CD4-positive, alpha-beta T cell treated with Interleukin-6 for 4 hours (primary cell): Measurements from ENCODE around the gene SLC24A4.

Experiments
- DNase-seq: peaks from one replicate; pipeline ENCODE4 v3.0.0-alpha.2; 2020; ENCODE audit warnings: mixed read lengths

The SLC24A4 gene

GRCh38 chr14:92440345-92441003 is 117.5 kb downstream of the SLC24A4 start:
- DNase-seq = no peak

DNA sequence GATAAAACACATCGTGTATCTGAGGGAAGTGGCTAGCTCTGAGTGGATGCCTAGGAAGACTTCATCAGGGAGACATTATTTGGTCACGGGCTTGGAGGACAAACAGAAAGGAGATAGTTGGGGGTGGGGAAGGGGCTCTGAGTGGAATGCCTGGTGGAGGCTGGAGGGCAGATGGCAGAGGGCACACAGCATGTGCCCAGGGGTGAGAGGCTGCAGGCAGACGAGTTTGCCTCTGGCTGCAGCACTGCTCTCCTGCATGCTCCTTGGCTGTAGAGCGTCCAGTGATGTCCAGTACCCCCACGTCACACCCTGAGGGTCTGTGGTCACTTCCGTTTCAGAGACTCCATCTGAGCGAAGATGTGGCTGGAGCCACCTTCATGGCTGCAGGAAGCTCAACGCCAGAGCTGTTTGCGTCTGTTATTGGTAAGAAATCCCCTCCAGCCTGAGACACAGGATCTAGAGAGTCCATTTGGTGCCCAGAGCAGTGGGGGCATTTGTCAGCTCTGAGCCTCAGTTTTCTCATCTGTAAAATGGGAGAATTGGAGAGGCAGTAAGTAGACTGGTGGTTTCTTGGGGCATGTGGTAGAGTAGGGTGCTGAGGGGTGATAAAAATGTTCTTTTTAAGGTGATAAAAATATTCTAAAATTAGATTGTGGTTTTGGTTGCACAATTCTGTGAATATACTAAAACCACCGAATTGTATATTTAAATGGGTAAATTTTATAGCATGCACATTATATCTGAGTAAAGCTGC is 119.0 kb downstream of the SLC24A4 start:
- no peak for DNase-seq

DNA sequence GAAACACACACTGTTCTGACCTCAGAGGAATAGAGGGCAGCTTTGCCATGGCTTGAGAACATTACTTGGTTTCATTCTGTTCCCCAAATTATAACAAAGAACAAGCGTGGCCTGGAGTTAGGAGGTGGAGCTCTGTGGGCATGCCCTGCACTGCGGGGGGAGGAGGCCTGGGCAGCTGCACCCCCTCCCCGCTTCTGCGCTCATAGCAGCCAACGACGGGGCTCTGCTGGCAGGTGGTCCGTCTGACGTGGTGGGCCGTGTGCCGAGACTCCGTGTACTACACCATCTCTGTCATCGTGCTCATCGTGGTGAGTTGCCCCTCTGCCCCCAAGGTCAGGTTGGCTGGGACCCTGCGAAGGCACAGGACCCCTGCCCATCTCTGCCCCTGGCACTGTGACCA is 120.2 kb downstream of the SLC24A4 start:
- no peak for DNase-seq

GRCh38 chr14:92443741-92444140 is 120.8 kb downstream of the SLC24A4 start:
- DNase-seq = no peak

DNA sequence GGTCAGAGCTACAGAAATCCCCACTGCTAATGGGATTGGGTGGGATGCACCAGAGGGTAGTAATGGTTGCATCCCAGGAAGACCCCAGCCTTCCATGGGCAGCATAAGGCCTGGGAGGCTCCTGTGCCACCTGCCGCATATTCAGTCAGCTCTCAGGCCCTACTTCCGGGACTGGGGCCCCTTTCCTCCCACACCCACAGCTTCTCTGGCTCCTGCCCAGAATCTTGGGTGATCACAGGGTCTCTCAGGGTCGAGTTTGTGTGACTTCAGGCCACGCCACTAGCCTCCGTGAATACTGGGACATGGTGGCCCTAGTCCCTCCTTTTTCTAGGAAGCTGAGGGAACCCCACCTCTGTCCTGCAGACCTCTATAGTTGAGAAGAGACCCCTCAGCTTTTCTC is 123.8 kb downstream of the SLC24A4 start:
- no peak for DNase-seq

DNA sequence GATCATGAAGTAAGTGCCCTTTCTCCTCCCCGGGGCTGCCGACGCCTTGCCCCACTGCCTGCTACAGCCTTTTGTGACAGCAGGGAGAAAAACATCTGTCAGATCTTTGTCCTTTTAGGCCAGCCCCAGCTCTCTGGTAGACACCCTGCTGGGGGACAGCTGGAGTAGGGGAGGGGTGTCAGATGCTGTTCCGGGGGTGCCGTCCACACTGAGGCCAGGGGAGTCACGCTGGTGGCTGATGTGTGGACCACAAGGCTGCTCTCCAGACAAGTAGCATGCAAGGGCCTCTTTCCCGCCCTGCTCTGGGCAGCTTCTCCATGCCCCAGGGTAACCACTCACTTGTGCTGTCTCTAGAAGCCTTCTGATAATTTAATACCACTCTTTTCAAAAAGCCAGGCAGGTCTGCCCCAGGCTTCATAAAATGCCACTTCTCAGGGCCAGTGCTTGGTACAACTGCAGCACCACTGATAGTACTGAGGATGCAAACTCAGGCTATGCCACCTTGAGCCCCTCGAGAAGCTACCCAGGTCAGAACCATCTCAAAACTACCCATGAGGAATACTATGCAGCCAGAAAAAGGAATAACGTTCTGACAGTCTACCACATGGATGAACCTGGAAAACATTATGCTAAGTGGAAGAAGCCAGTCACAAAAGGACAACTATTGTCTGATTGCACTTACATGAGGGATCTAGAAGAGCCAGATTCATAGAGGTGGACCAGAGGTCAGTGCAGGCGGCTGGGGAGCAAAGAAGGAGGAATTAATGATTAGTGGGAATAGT is 124.6 kb downstream of the SLC24A4 start:
- DNase-seq = no peak

- DNase-seq = no peak
These were observed 125.8 kb downstream of the SLC24A4 start for GRCh38 chr14:92448786-92449185.

DNA sequence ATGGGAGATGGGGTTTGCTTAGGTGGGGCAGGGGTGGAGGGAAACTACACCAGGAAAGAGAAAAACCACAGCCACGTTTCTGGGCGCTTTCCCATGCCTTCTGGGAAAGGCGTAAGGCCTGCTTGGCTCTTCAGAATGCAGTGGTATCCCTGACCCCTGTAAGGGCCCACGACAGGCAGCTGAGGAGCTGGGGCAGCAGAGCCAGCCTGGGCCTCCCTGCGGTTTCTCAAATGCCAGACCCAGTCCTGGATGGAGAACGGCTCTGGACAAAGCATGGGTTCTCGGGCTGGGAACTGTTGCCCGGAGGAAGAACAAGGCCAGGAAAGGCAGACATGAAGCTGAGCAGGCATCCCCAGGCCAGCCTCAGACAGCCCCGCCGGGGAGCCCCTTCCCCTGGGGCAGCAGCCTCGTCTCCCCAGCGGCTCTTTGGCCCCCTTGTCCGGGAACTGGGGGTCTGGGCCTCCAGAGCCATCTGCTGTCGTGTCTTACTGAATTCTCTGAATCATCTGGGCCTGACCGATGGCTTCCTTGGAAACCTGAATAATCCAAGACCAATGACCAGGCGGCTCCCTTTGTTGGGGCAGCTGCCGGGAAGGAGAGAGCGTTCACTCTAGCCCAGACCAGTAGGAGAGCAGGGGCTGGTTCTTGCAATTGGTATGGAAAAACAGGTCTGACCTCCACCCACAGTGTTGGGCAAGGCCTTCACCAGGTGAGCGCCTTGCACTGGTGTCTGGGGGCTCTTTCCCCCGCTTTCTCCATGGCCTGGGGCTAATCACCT is 126.6 kb downstream of the SLC24A4 start:
- no peak for DNase-seq

- no peak for DNase-seq
These were observed 127.5 kb downstream of the SLC24A4 start for GRCh38 chr14:92450351-92451070.

DNA sequence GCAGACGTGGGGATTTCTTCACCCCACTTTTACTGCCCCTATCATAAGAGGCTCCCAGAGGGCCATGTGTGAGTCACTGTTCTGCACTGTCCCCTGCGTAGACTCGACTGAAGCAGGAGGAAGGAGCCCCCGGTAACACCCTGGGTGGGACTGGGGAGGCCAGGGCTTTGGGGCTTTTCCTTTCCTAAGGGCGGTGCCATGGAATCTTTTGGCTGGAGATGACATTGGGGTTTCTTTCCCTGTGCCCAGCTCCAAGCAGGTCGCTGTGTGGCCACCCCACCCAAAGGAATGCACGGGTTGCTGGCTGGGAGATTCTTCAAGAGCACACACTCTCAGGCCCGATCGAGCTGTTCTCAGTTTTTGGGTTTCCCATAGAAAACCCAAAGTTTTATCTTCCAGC is 128.3 kb downstream of the SLC24A4 start:
- DNase-seq = no peak

GRCh38 chr14:92451755-92452154 is 128.8 kb downstream of the SLC24A4 start:
- no peak for DNase-seq

DNA sequence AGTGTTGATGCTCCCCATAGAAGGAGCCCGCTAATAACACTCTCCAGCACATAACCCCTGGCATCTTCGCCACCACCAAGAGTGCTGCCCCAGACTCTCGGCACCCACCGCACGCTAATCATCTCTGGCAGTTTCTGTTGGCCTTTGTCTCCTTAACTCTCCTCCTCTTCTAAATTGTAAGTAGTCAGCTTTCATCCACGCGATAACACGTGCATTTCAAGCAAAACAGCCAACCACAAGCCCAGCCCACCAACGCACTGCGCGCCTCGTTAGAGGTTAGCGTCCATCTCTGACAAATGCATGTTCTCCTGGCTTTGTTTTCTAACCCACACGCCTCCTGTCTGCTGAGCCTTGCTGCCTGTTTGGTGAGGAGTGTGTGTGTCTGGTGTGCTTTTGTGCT is 129.5 kb downstream of the SLC24A4 start:
- DNase-seq = no peak

DNA sequence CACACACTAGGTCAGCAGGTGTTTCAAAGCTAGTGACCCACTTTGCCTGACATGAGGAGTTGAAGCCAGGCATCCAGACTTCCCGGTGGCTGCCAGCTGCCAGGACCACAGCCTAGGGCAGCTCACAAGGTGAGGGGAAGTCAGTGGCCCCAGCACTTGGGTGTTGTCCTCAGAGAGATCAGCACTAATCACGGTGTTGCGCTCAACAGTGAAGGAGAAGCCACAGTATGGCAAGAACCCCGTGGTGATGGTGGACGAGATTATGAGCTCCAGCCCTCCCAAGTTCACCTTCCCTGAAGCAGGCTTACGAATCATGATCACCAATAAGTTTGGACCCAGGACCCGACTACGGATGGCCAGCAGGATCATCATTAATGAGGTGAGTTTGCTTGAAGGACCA is 130.7 kb downstream of the SLC24A4 start:
- no peak for DNase-seq

DNA sequence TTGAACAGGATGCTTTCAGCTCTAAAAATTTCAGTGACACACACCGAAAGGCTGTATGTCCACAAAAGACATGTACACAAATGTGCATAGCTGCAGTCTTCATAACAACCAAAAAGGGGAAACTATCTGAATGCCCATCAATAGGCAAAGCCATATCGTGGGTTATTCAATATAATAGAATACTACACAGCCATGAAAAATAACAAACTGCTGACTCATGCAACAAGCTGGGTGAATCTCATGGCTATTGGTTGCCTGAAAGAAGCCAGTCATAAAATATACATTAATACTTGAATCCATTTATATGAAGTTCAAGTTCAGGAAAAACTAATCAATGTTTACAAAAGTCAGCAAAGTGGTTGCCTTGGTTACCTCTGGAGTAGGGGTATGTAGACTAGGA is 132.3 kb downstream of the SLC24A4 start:
- DNase-seq = no peak

- no peak for DNase-seq
These were observed 133.4 kb downstream of the SLC24A4 start for GRCh38 chr14:92456215-92457015.

GRCh38 chr14:92457016-92457565 is 134.1 kb downstream of the SLC24A4 start:
- no peak for DNase-seq

DNA sequence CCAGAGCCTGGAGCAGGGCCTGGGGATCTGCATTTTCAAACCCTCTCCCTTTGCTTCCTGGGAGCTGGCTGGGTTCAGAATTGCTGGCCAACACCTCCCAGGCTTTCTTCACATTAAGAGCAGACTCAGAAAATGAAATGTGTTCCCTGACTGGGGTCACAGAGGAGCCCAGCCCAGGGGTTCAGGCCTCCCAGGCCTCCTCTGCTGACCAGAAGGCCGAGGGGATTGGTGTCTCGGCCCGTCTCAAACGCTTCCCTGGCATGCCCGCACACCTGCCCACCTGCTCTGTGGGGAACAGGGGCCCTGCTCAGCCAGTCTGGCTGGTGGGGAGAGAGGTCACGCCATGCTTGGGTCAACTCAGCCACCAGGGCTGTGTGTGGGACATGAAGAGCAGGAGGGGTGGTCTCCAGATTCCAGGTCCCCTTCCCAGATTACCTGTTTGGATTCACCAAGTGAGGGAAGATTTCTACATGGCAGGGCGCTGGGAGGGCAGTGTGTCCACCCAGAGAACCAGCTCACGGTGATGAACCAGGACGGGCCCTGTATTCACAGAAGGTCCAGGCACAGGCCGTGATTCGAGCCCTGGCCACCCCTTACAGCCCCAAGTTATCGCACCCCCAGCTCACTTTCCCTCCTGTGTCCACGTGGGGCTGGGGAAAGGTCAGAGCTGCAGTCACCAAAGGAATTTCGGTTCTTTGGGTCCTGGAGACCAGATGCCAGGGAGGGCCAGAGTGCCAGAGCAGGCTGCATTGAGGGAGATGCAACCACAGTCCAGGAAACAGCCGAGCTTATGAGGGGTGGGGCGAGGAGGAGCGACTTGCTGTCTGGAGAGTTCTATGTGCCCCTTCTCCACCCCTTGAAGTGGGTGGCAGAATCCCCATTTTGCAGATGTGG is 135.4 kb downstream of the SLC24A4 start:
- no peak for DNase-seq

GRCh38 chr14:92459030-92459949 is 136.3 kb downstream of the SLC24A4 start:
- DNase-seq = no peak

DNA sequence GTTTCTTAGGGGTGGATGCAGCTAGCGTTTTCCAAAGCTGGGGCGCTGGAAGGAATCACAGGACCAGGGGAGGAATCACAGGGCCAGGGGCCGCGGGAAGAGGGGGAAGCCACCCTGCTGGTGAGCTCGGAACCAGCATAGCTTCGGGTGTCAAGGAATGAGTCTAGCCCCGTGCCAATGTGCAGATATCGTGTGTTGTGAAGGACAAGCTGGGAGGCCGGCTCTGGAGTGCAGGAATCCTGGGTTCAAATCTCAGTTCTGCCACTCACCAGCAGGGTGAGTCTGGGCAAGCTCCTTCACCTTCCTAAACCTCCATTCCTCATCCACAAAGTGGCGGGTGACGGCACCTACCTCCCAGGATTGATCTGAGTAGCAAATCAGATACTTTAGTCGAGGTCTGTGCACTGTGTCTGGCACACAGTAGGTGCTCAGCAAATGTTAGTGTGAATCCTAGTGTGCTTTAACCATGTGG is 137.0 kb downstream of the SLC24A4 start:
- DNase-seq = no peak
